HG03469 (cell line): ENCODE data around the gene E2F3.

Experiments
- ATAC-seq: cut with Tn5 transposase; IDR thresholded peaks from one replicate; pipeline ENCODE4 v1.9.1; 2021; ENCODE audit warnings: mild to moderate bottlenecking, moderate library complexity, moderate number of reproducible peaks; ENCODE audit not compliant: unreplicated experiment

The E2F3 gene

GRCh38 chr6:20402092-20402341 is 338 bp downstream of the E2F3 start:
- no peak for ATAC-seq

- no peak for ATAC-seq
These were observed 827 bp downstream of the E2F3 start for GRCh38 chr6:20402342-20403069.

- ATAC-seq: peak; percentile 27
These were observed 1.5 kb downstream of the E2F3 start for GRCh38 chr6:20403070-20403765.

GRCh38 chr6:20403766-20404640 is 2.3 kb downstream of the E2F3 start:
- no peak for ATAC-seq

GRCh38 chr6:20404641-20405032 is 3.0 kb downstream of the E2F3 start:
- ATAC-seq: peak; percentile 28

- ATAC-seq: no peak
These were observed 7.2 kb downstream of the E2F3 start for GRCh38 chr6:20408851-20409250.

- peak; percentile 90 for ATAC-seq
These were observed 7.8 kb downstream of the E2F3 start for GRCh38 chr6:20409427-20409971.

GRCh38 chr6:20411544-20411943 is 9.9 kb downstream of the E2F3 start:
- ATAC-seq: no peak

GRCh38 chr6:20411953-20412681 is 10.4 kb downstream of the E2F3 start:
- ATAC-seq: no peak

- ATAC-seq: no peak
These were observed 11.0 kb downstream of the E2F3 start for GRCh38 chr6:20412682-20413073.

GRCh38 chr6:20413826-20414225 is 12.1 kb downstream of the E2F3 start:
- no peak for ATAC-seq

- no peak for ATAC-seq
These were observed 13.0 kb downstream of the E2F3 start for GRCh38 chr6:20414711-20415110.

GRCh38 chr6:20415304-20415703 is 13.6 kb downstream of the E2F3 start:
- no peak for ATAC-seq

GRCh38 chr6:20415712-20416454 is 14.2 kb downstream of the E2F3 start:
- no peak for ATAC-seq

GRCh38 chr6:20416567-20417345 is 15.1 kb downstream of the E2F3 start:
- ATAC-seq: no peak

GRCh38 chr6:20417819-20418218 is 16.1 kb downstream of the E2F3 start:
- ATAC-seq: no peak

- ATAC-seq: no peak
These were observed 24.8 kb downstream of the E2F3 start for GRCh38 chr6:20426177-20427082.

GRCh38 chr6:20427856-20428255 is 26.2 kb downstream of the E2F3 start:
- peak; percentile 92 for ATAC-seq
